Limb (tissue), 2 donors: Measurements from ENCODE around the gene KRT3.

Experiments used
- DNase-seq, 2 donors: peaks; one replicate each; pipeline ENCODE4 v3.0.0-alpha.2; 2016; ENCODE audit errors: extremely low spot score in 2 of 2

The KRT3 gene

DNA sequence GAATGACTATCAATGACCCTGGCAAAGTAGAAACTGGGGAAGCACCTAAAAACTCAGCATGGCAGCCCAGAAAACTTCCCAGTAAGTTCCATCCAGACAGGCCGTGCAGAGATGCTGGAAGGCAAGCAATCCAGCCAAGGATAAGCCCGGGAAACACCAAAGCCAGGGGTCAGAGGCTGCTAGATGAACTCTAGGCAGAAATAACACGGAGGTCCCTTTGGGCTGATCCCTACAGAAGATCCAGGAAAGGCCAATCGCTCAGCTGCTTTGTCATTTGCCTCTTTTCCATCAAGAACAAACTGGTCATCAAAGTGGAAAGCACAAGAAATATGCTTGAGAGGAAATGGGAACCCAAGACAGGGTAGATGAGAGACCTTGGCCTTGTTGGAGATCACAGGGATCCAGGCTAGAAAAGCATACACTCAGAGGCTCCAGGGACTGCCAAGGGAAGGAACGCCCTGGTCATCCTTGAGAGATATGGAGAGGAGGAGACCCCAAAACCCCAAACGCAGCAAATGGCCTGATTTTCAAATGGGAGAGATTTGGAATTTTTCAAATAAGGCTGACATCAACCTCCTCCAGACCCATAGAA lies 31.7 kb upstream of the KRT3 start:
- DNase-seq = no peak

DNA sequence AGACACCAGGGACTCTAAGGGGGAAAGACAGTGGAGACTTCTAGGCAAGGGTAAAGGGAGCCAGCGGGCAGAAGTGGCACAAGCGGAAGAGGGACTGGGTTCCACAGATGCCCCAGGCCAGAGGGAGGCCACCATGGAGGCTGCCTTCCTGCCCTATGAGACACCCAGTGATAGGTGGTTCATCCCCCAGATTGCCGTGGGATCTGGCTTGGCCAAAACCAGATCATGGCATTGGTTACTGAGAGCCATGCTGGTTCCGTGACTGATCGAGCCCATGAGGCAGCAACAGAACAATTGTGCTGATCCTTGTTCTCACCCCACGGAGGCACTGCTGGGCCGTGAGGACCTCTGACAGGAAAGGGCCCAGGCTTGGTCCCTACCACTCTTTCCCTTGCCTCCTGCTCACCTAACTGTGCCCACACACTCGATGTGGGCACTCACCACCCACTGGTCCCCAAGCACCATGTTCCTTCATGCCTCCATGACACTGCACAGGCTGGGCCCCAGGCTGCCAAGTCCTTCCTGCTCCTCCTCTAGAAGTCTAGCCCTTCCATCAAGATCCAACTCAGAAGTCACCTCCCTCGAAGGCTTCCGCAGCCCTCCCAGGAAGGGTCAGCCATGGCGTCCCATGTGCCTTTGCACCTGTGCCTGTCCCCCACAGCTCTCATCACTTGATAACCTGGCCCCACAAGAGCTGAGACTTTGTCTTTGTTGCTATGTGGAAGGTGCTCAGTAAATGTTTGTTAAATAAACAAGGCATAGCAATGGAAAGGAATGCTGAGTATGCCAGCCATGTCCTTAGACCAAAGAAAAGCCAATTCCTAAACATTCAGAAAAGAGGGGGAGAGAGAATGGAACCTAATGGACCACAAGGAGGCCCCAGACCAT lies 30.9 kb upstream of the KRT3 start:
- DNase-seq = no peak

DNA sequence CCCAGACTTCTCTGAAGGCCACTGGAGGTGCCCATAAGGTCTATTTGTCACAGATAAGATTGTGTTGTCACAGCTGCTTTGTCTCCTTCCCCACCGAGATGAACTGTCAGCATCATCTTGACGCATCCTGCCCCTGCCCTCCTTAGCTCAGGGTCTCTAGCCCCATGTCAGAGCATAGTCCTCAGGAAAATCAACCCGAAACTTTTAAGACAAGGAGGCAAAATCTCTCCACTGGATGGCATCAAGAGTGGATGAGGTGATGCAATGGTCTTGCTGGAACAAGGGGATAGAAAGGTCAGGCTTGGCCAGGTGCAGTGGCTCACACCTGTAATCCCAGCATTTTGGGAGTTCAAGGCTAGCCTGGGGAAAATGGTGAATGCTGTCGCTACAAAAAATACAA lies 30.0 kb upstream of the KRT3 start:
- no peak for DNase-seq

DNA sequence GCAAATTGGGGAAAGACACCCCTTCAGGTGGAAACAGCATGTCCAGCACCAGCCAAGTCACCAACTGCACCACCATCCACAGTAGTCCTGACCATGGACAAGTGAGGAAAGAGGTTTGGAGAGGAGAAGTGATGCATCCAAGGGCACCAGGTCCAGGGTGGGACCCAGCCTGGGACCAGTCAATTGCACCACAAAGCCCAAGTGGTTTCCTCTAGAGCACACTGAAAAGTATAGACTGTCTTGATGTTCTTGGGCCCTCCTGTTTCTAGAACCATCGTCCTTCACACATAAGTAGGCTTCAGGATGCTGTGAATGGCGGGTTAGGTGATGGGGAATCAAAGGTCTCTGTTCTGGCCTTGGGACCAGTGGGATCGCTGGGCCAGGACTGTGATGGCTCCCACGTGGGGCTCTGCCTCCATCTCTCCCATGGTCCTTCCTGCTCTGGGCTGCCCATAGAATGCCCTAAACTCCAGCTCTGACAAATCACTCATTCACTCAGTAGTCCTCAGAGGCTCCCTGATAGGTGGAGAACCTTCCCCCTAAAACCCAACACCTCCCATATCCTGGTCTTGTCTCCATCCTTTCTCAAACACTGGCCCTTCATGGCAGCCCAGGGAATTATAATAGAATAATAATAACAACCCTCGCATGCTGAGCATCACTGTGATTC lies 29.0 kb upstream of the KRT3 start:
- DNase-seq = no peak

DNA sequence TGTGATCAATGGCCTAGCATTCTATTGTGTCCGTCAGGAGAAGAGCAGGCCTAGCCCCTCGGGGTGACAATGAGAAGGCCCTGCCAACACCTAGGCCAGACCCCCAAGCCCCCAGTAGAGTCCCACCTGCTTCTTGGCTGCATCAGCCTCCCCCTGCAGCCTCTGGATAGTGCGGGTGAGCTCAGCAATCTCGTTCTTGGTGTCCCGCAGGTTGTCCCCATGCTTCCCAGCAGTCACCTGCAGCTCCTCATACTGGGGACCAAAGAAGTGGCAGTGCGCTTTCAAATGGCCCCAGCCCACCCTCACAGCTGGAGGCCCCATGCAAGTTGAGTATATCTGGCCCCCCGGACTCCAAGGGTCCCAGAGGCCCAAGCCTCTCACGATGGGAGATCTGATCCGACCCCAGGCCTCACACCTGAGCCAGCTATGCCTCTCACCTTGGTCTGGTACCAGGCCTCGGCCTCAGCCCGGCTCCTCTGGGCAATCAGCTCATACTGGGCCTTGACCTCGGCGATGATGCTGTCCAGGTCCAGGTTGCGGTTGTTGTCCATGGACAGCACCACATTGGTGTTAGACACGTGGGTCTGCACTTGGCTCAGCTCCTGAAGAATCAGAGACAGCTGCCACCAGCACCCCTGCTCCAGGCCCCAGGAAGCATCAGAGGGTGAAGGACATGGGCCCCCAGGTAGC lies 28.0 kb upstream of the KRT3 start:
- DNase-seq = no peak

DNA sequence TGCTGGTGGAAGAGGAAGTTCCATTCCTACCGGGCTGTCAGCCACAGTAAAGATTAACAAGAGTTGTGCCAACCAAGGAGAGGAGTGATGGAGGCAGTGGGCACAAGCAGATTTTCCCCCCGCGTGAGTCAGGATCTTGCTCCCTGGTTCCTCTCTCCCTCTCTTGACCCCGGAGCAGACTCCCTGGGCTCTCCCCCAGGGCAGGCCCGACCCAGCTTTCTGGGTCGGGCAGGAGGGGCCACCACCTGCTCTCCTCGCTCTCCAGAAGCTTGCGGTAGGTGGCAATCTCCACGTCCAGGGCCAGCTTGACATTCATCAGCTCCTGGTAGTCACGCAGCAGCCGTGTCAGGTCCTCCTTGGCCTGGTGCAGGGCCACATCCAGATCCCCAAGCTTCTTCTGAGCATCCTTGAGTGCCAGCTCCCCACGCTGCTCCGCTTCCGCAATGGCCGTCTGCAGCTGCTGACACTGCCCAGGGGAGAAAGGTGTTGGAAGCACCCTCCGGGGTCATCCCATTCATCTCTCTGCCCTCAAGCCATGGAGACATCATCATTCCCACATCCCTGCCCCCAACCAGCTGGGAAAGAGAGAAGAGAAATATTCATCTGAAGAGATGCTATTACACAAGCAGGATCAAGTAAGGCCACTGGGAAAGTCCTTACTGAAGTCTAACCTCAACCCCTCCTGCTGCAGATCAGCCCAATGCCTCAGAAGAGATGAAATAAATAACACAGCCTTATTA lies 27.0 kb upstream of the KRT3 start:
- DNase-seq = no peak

DNA sequence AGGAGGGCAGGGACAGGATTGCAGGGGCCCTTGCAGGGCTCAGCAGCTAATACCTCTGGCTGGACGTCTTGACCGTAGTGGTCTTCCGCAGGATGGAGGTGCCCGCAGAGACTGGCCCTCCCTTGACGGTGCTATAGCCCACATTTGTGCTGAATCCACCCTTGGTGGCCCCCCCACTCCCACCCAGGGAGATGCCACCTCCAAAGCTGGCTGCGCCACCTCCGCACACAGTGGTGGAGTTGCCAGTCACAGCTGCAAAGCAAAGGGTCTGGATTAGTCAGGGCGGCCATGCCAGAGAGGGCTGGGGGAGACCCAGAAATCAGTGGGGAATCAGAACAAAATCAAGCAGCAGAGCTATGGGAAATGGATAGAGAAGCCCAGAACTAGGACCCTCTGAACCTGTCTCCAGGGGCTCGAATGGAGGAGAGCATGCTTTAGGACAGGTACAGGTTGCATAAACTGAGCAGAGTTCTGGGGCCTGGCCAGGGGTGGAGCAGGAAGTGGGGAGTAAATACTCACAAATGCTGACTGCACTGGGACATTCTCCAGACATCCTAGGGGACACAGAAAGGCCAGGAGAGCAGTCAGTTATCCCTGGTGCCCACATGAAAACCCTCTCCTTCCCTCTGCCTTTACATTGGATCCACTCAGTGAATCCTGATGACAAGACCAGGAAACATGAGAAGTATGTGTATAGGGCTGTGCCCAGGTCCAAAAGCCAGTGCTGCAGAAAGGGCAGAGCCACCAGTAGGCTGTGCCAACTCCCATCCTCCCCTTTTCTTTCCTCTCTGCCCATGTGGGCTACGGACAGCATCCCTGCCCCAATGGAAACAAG lies 26.1 kb upstream of the KRT3 start:
- no peak for DNase-seq

DNA sequence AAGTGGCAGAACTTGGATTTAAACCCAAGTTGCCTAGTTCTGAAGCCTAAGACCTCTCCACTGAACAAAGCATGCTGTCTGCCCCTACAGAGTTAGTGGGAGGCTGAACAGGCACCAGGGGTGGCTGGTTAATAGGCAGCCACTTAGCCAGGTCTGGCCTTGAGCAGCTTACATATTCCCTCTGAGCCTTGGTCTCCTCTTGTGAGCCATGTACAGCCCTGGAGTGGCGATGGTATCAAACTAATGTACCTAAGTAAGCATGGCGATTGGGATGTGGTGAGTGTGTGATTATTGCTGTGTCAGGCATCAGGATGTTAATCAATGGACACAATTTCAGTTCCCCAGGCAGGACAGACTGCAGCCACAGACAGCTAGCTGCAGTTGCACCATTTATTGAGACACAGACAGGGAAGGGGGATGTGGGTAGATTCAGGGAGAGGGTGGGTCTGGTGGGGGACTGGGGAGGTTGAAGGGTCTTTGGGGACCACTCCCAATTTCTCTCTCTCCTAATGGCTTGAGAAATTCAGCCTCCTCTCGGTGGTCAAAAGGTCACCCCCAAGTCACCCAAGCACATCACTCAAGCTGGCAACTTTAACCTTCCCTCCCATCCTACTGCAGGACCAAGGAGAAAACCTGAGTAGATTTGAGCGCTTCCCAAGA lies 25.3 kb upstream of the KRT3 start:
- DNase-seq = no peak

DNA sequence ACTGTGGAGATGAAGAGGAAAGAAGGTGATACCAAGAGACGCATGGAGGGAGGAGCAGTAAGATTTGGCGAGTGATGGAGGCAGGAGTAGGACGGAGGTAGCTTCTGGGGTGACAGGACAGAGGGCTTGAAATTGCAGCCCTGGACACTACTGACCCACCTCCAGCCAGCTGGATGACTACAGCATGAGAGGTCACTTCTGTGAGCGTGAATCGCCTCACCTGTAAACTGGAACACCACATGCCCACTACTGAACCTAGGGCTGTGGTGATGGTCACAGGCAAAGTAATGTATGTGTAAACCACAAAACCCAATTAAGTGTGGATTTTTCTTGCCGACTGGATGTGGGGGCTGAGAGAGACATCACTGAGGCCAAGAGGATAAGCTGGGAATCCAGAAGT lies 24.6 kb upstream of the KRT3 start:
- no peak for DNase-seq

DNA sequence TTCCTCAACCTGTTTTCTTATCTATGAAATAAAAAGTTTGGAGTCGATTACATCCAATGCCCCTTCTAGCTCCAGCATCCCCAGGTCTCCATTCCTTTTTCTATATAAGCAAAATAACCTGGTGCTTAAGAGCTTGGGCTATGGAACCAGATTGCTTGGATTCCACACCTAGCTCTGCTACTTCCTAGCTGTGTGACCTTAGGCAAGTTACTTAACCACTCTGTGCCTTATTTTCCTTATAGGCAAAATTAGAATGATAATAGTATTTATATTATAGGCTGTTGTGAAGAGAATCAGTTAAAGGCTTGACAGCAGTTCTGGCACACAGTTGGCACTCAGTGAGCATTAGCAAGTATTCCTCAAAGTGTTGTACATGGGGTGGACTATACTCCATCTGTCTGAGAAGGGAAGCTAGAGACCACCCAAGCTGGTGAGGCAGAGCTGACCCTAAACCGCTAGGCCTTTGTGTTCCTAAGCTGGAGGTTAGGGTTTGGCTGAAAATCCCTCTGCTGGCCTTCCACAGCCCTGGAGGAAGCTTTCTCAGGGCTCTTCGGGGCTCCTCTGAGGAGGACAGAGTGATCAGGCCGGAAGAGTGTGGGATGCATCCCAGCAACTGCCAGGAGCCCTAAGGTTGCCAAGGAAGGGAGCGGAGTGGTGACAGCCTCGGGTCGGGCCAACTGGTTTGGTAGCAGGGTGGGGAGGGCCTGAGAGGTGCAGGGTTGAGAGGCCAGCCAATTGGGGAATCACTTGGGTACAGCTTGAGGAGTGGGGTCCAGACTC lies 24.0 kb upstream of the KRT3 start:
- no peak for DNase-seq

DNA sequence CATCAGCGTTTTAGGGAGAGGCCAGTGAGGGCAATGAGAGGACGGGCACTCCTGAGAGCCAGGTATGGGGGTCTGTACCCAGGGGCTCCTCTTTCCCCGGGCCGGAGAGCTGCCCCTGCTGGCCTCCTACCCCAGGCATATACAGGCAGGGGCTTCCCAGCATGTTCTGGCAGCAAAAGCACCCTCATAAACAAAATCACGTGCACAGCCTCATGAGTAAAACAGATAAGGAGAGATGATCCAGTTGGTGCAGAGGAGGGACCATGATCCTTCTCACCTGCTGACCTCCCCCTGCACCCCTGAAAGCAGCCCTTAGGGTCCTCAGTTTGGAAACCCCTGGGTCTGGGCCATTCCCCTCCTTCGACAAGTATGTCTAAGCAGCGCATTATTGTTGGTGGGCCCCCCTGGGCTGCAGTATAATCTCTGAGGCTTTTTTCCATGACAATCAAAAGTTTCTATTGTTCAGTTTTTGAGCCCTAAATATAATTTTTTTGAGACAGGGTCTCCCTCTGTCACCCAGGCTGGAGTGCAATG lies 23.0 kb upstream of the KRT3 start:
- no peak for DNase-seq

DNA sequence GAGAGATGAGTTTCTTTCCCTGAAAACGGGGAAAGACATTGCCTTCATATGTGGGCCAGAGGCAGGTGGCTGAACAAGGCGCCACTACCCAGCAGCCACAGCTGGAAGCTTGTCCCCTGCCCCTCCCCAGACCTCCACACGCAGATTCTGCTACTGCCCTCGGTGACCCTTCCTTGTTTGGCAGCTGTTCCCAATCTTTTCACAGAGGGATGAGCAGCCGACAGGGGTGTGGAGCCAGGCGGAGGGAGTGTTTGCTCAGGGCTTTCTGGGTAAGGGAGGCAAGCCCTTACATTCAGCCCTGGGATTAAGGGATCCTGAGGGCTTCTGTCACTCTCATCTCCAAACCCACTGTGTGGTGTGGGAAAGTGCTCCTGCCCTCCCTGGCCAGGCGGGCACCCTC lies 22.5 kb upstream of the KRT3 start:
- no peak for DNase-seq

DNA sequence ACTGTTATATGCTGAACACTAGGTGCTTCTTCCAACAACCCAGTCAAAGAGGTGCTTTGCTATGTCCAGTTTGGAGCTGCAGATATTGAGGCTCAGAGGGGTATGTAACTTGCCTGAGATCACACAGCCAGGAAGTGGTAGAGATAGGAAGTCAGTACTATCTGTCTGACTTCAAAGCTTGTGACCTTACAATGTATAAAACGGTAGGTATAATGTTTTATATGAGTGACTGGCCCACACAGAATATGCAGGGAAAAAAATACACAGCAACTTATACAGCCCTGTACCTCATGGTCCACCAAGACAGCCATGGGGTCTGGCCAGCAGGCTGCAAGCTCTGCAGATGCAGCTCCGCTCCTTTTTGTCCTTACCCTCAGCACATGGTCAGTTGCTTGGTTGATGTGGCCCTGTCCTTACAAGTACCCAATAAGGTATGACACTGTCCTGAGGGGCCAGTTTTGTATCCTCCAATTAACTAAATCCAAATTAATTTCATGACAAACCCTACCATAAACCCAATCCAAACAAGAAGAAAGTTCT lies 21.9 kb upstream of the KRT3 start:
- DNase-seq = no peak

DNA sequence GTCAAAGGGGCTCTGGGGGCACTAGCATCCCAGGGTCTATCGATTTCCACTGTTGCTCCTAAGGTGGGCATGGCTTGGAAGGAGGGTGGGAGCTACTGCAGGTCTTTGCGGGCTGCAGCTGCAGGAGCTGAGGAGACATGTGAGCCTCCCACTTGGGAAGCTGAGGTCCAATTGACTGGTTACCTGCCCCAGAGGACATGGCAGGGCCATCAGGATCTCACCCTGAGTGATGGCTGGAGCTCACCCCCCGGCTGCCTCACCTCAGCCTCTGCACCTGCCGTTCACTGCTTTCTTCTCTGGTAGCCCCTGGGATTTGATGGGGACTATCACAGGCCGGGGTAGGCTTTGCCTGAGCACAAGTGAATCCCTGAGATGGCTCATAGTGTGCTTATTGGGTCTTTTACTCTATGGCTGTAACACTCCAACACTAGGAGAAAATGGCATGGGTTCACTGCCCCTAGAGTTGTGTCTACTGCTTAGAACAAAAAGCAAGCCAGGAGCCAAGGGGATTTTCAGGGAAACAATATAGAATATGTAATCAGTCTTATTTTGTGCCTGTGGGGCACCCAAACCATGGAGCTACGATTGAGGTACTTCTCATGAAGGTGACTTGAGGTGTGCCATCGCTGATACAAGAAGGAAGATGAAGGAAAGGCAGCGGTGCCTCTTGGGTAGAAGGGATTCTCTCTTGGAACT lies 21.2 kb upstream of the KRT3 start:
- no peak for DNase-seq

DNA sequence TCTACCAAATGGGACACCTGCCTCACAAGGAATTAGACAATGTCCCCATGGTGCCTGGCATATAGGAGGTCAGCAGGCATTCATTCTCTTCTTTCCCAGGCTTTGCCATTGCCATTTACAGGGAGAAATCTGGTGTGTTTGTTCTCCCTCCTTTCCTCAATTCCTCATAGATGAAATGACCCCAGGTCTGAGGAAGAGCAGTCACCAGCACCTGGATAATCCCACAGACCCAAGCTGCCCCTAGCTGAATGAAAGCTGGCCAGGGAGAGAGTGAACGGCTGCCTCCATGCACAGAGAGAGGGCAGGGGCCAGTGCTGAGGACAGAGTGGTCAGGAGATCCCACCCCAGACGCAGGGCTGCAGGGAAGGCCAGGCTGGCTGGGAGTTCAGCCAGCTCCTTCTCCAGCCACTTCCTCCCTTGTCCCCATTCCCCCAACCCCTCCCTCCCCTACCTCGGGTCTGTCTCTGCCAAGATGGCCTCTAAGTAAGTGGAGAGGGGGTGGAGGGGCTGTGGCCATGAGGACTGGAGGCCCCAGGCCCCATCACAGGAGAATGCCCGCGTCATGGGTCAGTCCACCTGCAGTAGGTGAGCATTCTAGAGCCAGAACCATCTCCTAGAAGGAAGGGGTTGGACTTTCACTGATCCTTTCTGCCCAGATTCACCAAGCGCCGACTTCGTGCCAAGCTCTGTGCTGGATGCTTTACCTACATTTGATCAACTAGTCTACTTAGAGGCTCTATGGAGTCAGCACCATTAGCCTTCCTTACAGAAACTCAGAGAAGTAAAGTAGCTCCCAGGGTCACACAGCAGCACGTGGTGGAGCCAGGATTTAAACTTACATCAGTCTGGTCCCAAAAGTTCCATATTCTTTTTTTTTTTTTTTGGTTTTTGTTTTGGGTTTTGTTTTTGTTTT lies 20.0 kb upstream of the KRT3 start:
- no peak for DNase-seq

DNA sequence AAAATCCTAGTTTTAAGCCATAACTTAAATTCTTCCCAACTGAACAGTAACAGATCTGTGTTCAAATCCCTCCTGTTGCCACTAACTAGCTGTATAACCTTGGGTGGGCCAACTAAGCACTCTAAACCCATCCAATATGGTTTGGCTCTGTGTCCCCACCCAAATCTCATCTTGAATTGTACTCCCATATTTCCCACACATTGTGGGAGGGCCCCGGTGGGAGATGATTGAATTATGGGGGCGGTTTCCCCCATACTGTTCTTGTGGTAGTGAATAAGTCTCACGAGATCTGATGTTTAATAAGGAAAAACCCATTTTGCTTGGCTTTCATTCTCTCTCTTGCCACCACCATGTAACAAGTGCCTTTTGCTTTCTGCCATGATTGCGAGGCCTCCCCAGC lies 19.2 kb upstream of the KRT3 start:
- DNase-seq = no peak

DNA sequence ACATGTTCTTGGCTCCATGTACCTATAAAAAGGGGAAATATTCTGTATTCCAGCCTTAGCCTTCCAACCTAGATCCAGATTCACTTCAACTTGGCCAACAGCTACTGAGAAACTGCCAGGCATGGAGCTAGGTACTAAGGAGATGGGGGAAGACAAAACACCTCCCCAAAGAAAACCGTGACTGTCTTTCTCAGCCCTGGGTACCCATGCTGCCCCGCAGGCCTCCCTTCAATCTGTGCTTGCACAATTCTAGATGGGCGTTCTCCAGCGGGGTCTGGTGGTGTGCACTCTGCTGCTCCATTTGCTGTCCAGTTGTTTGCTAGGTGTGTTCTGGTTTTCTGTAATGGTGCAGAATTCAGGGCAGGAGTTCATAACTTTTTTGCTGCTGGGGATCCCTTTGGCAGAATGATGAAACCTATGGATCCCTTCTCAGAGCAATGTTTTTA lies 18.8 kb upstream of the KRT3 start:
- no peak for DNase-seq
